Ascending aorta (tissue), 2 donors: ENCODE data around the gene TMEM243. TPM values are rescaled to one million over a fixed set of nuclear protein-coding genes. Genes with fewer than 3 reads are reported as not detected.
"Not testable (repeated sequence)": the region's sequence is repeated elsewhere in the genome, so short reads cannot be mapped to it uniquely, and the experiment has no call there.

Source experiments
- DNase-seq, 2 donors: peaks; one replicate each; pipeline ENCODE4 v3.0.0-alpha.2; 2019; ENCODE audit warnings: low spot score in 2 of 2
- H3K27ac ChIP-seq, 2 donors: fragments of 200-600 bp; sonication (generic); one replicate each; pipeline ENCODE4 v1.5.1; 2016 to 2017; ENCODE audit warnings: mild to moderate bottlenecking in 1 of 2
- H3K27me3 ChIP-seq: fragments of 200-600 bp; sonication (generic); one replicate; pipeline ENCODE4 v1.5.1; 2017
- H3K36me3 ChIP-seq, 2 donors: fragments of 200-600 bp; sonication (generic); one replicate each; pipeline ENCODE4 v1.5.1; 2016
- H3K4me1 ChIP-seq, 2 donors: fragments of 200-600 bp; sonication (generic); one replicate each; pipeline ENCODE4 v1.5.1; 2016 to 2017; ENCODE audit warnings: mild to moderate bottlenecking in 1 of 2
- H3K4me3 ChIP-seq, 2 donors: fragments of 200-600 bp; sonication (generic); one replicate each; pipeline ENCODE4 v1.5.1; 2016 to 2017; ENCODE audit warnings: mild to moderate bottlenecking in 1 of 2
- H3K9me3 ChIP-seq, 2 donors: fragments of 200-600 bp; sonication (generic); one replicate each; pipeline ENCODE4 v1.5.1; 2016
- intact Hi-C: fragments of 100-400 bp; cut with DNase I; formaldehyde crosslinking; loops from one replicate; pipeline ENCODE4 v1.15.1; 2023
- total RNA-seq: library from RNA; depleted of rRNA; stranded (reverse); fragments of >200 nt; gene quantifications from one replicate; pipeline ENCODE4 v1.1.0, GENCODE V29; 2016
- TF ChIP-seq, protein P1 (sequence below), 3 experiments: fragments of 200-600 bp in 2 of 3; fragments of 450-650 bp in 1 of 3; sonication (generic) in 2 of 3; IDR thresholded peaks; one replicate each; pipeline ENCODE4 v1.5.1; 2016 to 2019; ENCODE audit warnings: antibody characterized with exemption in 3 of 3, mild to moderate bottlenecking in 1 of 3, moderate library complexity in 1 of 3

Gene TMEM243
- total RNA-seq, 1 donor from 2014 or later, result 27.5 TPM

DNA sequence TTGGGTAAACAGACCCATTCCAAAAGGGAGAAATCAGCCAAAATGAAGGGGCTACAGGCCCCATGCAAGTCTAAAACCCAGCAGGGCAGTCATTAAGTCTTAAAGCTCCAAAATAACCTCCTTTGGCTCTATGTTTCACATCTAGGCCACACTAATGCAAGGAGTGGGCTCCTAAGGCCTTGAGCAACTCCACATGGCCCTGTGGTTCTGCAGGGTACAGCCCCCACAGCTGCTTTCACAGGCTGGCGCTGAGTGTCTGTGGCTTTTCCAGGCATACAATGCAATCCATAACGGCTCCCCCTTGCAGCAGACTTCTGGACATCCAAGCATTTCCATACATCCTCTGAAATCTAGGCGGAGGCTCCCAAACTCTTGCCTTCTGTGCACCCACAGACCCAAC, 9.0 kb downstream of the TMEM243 start:
- intact Hi-C loops, result loop anchor here (10.0 kb wide), 1 partner anchor 1004 kb away; no protein-coding TSS in a partner anchor
- peaks cover 0 to 6% of the 10 kb centered on the region in 2 donors for H3K4me1 ChIP-seq
- H3K36me3 ChIP-seq, result no peaks in the 10 kb centered on the region
- H3K4me3 ChIP-seq, result no peak overlapping the region
- peaks cover 9% of the 10 kb centered on the region in 2 donors for H3K9me3 ChIP-seq
- no peak for DNase-seq
- TF ChIP-seq, protein P1, sequence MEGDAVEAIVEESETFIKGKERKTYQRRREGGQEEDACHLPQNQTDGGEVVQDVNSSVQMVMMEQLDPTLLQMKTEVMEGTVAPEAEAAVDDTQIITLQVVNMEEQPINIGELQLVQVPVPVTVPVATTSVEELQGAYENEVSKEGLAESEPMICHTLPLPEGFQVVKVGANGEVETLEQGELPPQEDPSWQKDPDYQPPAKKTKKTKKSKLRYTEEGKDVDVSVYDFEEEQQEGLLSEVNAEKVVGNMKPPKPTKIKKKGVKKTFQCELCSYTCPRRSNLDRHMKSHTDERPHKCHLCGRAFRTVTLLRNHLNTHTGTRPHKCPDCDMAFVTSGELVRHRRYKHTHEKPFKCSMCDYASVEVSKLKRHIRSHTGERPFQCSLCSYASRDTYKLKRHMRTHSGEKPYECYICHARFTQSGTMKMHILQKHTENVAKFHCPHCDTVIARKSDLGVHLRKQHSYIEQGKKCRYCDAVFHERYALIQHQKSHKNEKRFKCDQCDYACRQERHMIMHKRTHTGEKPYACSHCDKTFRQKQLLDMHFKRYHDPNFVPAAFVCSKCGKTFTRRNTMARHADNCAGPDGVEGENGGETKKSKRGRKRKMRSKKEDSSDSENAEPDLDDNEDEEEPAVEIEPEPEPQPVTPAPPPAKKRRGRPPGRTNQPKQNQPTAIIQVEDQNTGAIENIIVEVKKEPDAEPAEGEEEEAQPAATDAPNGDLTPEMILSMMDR (IDR thresholded peaks at IDR 0.05), result no peak
- H3K27me3 ChIP-seq, result no peaks in the 10 kb centered on the region
- no peak overlapping the region for H3K27ac ChIP-seq

DNA sequence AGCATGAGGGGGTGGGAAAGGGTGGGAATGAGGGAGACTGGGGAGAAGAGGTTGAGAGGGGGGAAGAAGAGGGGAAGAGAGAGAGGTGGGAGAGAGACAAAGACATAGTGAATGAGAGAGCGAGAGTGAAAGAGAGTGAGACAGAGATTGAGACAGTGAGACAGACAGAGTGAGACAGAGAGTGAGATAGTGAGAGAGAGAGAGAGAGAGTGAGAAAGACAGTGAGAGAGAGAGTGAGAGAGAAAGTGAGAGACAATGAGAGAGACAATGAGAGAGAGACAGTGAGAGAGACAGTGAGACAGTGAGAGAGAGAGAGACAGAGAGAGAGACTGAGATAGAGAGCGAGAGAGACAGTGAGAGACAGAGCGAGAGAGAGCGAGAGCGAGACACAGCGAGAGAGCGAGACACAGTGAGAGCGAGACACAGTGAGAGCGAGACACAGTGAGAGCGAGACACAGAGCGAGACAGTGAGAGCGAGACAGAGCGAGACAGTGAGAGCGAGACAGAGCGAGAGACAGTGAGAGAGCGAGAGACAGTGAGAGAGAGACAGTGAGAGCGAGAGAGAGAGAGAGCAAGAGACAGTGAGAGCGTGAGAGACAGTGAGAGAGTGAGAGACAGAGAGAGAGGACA, 10.1 kb downstream of the TMEM243 start:
- TF ChIP-seq, protein P1 (IDR thresholded peaks at IDR 0.05), result no peak
- peaks cover 15 to 17% of the 10 kb centered on the region in 2 donors for H3K9me3 ChIP-seq
- no peak for DNase-seq
- H3K4me3 ChIP-seq, result no peak overlapping the region
- intact Hi-C loops, result no loop called here
- no peaks in the 10 kb centered on the region for H3K27me3 ChIP-seq
- no peak overlapping the region for H3K27ac ChIP-seq
- H3K36me3 ChIP-seq, result no peaks in the 10 kb centered on the region
- H3K4me1 ChIP-seq, result peaks cover 0 to 6% of the 10 kb centered on the region in 2 donors

DNA sequence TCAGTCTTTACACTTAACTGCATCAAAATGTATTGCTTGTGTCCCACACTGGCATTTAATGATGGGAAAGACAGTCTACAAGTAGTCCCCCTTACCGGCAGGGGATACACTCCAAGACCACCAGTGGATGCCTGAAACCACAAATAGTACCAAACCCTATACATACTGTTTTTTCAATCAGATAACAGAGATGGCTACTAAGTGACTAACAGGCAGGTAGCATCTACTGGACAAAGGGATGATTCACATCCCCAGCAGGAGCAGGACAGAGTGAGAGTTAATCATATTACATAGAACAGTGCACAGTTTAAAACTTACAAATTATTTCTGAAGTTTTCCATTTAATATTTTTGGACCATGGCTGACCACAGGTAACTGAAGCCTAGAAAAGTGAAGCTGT, 13.2 kb downstream of the TMEM243 start:
- Histone ChIP-seq H3K4me3 (no peak overlapping the region), H3K27me3 (no peaks in the 10 kb centered on the region), H3K36me3 (no peaks in the 10 kb centered on the region), H3K4me1 (no peaks in the 10 kb centered on the region), H3K9me3 (peaks cover 15 to 17% of the 10 kb centered on the region in 2 donors), H3K27ac (no peak overlapping the region)
- no peak for DNase-seq
- TF ChIP-seq, protein P1 (IDR thresholded peaks at IDR 0.05), result no peak
- intact Hi-C loops, result no loop called here

DNA sequence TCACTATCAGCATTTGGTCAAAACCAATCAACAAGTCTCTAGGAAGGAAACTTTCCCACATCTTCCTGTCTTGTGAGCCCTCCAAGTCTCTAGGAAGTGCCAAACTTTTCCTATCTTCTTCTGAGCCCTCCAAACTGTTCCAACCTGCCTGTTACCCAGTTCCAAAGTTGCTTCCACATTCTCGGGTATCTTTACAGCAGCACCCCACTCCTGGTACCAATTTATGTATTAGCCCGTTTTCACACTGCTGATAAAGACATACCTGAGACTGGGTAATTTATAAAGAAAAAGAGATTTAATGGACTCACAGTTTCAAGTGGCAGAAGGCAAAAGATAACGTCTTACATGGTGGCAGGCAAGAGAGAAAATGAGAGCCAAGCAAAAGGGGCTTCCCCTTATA, 13.8 kb downstream of the TMEM243 start:
- H3K4me1 ChIP-seq, intact Hi-C loops, H3K27ac ChIP-seq, H3K4me3 ChIP-seq, H3K36me3 ChIP-seq, DNase-seq, H3K27me3 ChIP-seq: not testable (repeated sequence)
- H3K9me3 ChIP-seq, result peaks cover 15 to 17% of the 10 kb centered on the region in 2 donors

DNA sequence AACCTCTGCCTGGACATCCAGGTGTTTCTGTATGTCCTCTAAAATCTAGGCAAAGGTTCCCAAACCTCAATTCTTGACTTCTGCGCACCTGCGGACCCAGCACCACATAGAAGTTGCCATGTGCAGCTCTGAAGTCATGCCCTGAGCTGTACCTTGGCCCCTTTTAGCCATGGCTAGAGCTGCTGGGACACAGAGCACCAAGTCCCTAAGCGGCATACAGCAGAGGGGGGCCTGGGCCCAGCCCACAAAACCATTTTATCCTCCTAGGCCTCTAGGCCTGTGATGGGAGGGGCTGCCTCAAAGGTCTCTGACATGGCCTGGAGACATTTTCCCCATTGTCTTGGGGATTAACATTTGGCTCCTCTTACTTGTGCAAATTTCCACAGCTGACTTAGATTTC, 14.6 kb downstream of the TMEM243 start:
- no peak for DNase-seq
- Histone ChIP-seq H3K36me3 (no peaks in the 10 kb centered on the region), H3K27me3 (no peaks in the 10 kb centered on the region), H3K4me1 (no peaks in the 10 kb centered on the region), H3K27ac (no peak overlapping the region), H3K4me3 (no peak overlapping the region), H3K9me3 (peaks cover 15 to 17% of the 10 kb centered on the region in 2 donors)
- TF ChIP-seq, protein P1 (IDR thresholded peaks at IDR 0.05), result no peak
- intact Hi-C loops, result no loop called here

DNA sequence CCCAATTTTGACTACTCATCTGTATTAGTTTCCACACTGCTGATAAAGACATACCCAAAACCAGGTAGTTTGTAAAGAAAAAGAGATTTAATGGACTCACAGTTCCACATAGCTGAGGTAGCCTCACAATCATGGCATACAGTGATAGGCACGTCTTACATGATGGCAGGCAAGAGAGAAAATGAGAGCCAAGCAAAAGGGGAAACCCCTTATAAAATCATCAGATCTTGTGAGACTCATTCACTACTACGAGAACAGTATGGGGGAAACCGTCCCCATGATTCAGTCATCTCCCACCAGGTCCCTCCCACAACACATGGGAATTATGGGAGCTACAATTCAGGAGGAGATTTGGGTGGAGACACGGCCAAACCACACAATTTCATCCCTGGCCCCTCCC, 15.6 kb downstream of the TMEM243 start:
- H3K27ac ChIP-seq, H3K4me3 ChIP-seq, intact Hi-C loops, DNase-seq, H3K36me3 ChIP-seq, H3K27me3 ChIP-seq, H3K4me1 ChIP-seq: not testable (repeated sequence)
- H3K9me3 ChIP-seq, result peaks cover 15 to 17% of the 10 kb centered on the region in 2 donors

DNA sequence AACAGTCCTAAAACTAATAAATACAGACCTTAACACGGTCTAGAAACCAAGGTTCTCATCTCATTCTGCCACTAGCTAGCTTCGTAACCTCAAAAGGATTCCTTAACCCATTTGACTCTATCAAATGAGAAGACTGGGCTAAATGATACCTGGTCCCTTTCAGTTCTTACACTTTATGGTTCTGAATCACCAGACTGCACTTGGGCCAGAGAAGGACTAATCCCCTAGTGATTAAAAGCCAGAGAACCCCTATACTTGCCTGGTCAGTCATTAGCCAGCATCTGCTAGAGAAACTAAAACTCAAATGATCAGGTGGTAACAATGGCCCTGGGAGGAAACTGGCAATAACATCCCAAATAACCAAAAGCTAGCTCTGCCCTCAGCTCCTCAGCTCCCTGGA, 16.8 kb downstream of the TMEM243 start:
- no peak overlapping the region for H3K27ac ChIP-seq
- DNase-seq, result no peak
- no peaks in the 10 kb centered on the region for H3K36me3 ChIP-seq
- H3K9me3 ChIP-seq, result peaks cover 15 to 17% of the 10 kb centered on the region in 2 donors
- H3K27me3 ChIP-seq, result no peaks in the 10 kb centered on the region
- TF ChIP-seq, protein P1 (IDR thresholded peaks at IDR 0.05), result no peak
- intact Hi-C loops, result no loop called here
- no peaks in the 10 kb centered on the region for H3K4me1 ChIP-seq
- no peak overlapping the region for H3K4me3 ChIP-seq
